SU-DHL-6 (cell line): Measurements from ENCODE around the gene COQ4.

Experiments used
- H2AFZ ChIP-seq: fragments of 200-600 bp; sonication (generic); 2 replicates; pipeline ENCODE4 v1.6.1; 2014; ENCODE audit warnings: low read depth, mild to moderate bottlenecking, moderate library complexity, mixed read lengths, antibody characterized with exemption, low read length; ENCODE audit not compliant: severe bottlenecking
- H3F3A ChIP-seq: fragments of 200-600 bp; shearing (Covaris generic); 2 replicates; pipeline ENCODE4 v1.6.0; 2016; ENCODE audit warnings: antibody characterized with exemption, mild to moderate bottlenecking; ENCODE audit not compliant: insufficient read depth
- H3K27ac ChIP-seq: fragments of 200-600 bp; sonication (generic); 2 replicates; pipeline ENCODE4 v1.5.1; 2016; ENCODE audit warnings: low read depth, mild to moderate bottlenecking, low read length, moderate library complexity, mixed read lengths
- H3K27me3 ChIP-seq: fragments of 200-600 bp; sonication (generic), shearing (Covaris generic); 2 replicates; pipeline ENCODE4 v1.6.0; 2014; ENCODE audit warnings: mild to moderate bottlenecking, low read length
- H3K36me3 ChIP-seq: fragments of 200-600 bp; sonication (generic); 2 replicates; pipeline ENCODE4 v1.6.1; 2014; ENCODE audit warnings: mild to moderate bottlenecking, low read length, mixed read lengths
- H3K4me2 ChIP-seq: fragments of 300-600, 200-600 bp; shearing (Covaris generic), sonication (generic); 2 replicates; pipeline ENCODE4 v1.6.0; 2014; ENCODE audit warnings: low read length, low read depth, mild to moderate bottlenecking; ENCODE audit not compliant: poor library complexity, severe bottlenecking
- H3K4me3 ChIP-seq: fragments of 200-600 bp; sonication (generic); 2 replicates; pipeline ENCODE4 v1.5.1; 2014; ENCODE audit warnings: antibody characterized with exemption, low read length, mild to moderate bottlenecking, mixed read lengths; ENCODE audit not compliant: insufficient read depth, poor library complexity, severe bottlenecking
- H3K79me2 ChIP-seq: fragments of 200-600 bp; sonication (generic); 2 replicates; pipeline ENCODE4 v1.6.1; 2014; ENCODE audit warnings: mild to moderate bottlenecking, low read length, moderate library complexity; ENCODE audit not compliant: insufficient read depth
- H3K9ac ChIP-seq: fragments of 200-600 bp; sonication (generic); 2 replicates; pipeline ENCODE4 v1.7.0; 2014; ENCODE audit warnings: mild to moderate bottlenecking, low read length
- H3K9me2 ChIP-seq: fragments of 200-600 bp; sonication (generic); replicated peaks from 2 replicates; pipeline ENCODE4 v1.6.1; 2014; ENCODE audit warnings: low read length; ENCODE audit not compliant: insufficient read depth
- H3K9me3 ChIP-seq: fragments of 200-600 bp; sonication (generic); 2 replicates; pipeline ENCODE4 v1.6.1; 2014; ENCODE audit warnings: low read length, mixed read lengths; ENCODE audit not compliant: insufficient read depth
- H4K20me1 ChIP-seq: fragments of 200-600 bp; sonication (generic); 2 replicates; pipeline ENCODE4 v1.6.1; 2014; ENCODE audit warnings: low read depth, mild to moderate bottlenecking, antibody characterized with exemption, low read length, moderate library complexity, mixed read lengths
- CTCF ChIP-seq: fragments of 200-600 bp; sonication (generic); IDR thresholded peaks from one replicate; pipeline ENCODE4 v1.5.1; 2017; ENCODE audit warnings: antibody characterized with exemption, mild to moderate bottlenecking, low read length, moderate library complexity; ENCODE audit not compliant: insufficient read depth, poor library complexity, severe bottlenecking
- EZH2phosphoT487 ChIP-seq: fragments of 200-600 bp; sonication (generic), shearing (Covaris generic); conservative IDR thresholded peaks from 2 replicates; pipeline ENCODE4 v1.6.1; 2018; ENCODE audit warnings: mild to moderate bottlenecking, antibody characterized with exemption, low read length, moderate library complexity, mixed read lengths

COQ4 gene

DNA sequence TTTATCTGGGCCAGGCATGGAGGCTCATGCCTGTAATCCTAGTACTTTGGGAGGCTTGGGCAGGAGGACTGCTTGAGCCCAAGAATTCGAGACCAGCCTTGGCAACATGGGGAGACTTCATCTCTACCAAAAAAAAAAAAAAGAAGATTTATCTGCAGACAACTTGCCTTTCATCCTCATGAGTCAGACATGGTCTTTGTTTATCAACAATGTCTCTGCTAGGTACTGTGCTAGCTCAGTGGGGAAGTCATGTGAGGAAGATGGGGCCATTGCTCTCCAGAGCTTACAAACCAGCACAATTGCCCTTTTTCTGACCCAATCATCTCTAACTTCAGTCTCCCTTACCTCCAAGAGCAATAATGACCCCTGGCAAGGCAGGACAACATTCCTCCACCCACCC lies 50.1 kb downstream of the COQ4 start:
- H3K27ac ChIP-seq, result no peak overlapping the region
- TF ChIP-seq EZH2phosphoT487, result no peak
- no peak for TF ChIP-seq CTCF
- H3K9ac ChIP-seq, result no peak overlapping the region; the same call in 1 of the 2 replicates
- H3K36me3 ChIP-seq, result no peaks in the 10 kb centered on the region
- no peaks in the 10 kb centered on the region for H3F3A ChIP-seq
- H3K79me2 ChIP-seq, result peaks cover 55% of the 10 kb centered on the region
- H2AFZ ChIP-seq, result no peak overlapping the region
- H3K4me2 ChIP-seq, result peak overlapping the region; percentile 89
- H3K9me3 ChIP-seq, result no peaks in the 10 kb centered on the region
- no peaks in the 10 kb centered on the region for H4K20me1 ChIP-seq
- no peaks in the 10 kb centered on the region for H3K27me3 ChIP-seq
- H3K9me2 ChIP-seq, result no peaks in the 10 kb centered on the region
- H3K4me3 ChIP-seq, result no peak overlapping the region

GRCh38 chr9:128374221-128374675 lies 51.6 kb downstream of the COQ4 start:
- H3K9me2 ChIP-seq, result no peaks in the 10 kb centered on the region
- H4K20me1 ChIP-seq, result no peaks in the 10 kb centered on the region
- peaks cover 55% of the 10 kb centered on the region for H3K79me2 ChIP-seq
- no peaks in the 10 kb centered on the region for H3K36me3 ChIP-seq
- H3K4me3 ChIP-seq, result no peak overlapping the region
- H3F3A ChIP-seq, result no peaks in the 10 kb centered on the region
- no peak overlapping the region for H3K4me2 ChIP-seq
- no peak for TF ChIP-seq EZH2phosphoT487
- TF ChIP-seq CTCF, result no peak
- H3K9ac ChIP-seq, result no peak overlapping the region
- H2AFZ ChIP-seq, result no peak overlapping the region
- H3K27ac ChIP-seq, result no peak overlapping the region
- H3K27me3 ChIP-seq, result no peaks in the 10 kb centered on the region
- no peaks in the 10 kb centered on the region for H3K9me3 ChIP-seq

DNA sequence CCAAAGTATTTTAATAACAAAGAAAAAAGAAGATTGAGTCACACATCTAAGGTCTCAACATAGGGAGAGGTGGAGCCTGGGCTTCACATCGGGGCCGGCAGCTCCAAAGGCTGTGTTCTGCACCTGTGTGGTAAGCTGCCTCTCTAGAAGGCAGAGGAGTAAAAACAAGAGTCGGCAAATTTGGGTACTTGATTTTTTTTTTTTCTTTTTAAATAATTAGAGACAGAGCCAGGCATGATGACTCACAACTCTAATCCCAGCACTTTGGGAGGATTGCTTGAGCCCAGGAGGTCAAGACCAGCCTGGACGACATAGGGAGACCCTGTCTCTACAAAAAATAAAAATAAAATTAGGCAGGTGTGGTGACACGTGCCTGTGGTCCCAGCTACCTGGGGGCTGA lies 53.2 kb downstream of the COQ4 start:
- H3K9ac ChIP-seq, result no peak overlapping the region
- no peaks in the 10 kb centered on the region for H3K9me2 ChIP-seq
- peaks cover 55% of the 10 kb centered on the region for H3K79me2 ChIP-seq
- H3K27me3 ChIP-seq, result no peaks in the 10 kb centered on the region
- no peaks in the 10 kb centered on the region for H3F3A ChIP-seq
- H3K4me2 ChIP-seq, result no peak overlapping the region
- no peaks in the 10 kb centered on the region for H3K36me3 ChIP-seq
- H3K4me3 ChIP-seq, result no peak overlapping the region
- no peaks in the 10 kb centered on the region for H3K9me3 ChIP-seq
- TF ChIP-seq EZH2phosphoT487 (no peak), CTCF (no peak)
- no peaks in the 10 kb centered on the region for H4K20me1 ChIP-seq
- no peak overlapping the region for H3K27ac ChIP-seq
- no peak overlapping the region for H2AFZ ChIP-seq
